Heart left ventricle (tissue), 13 donors: ENCODE measurements around the gene GALNT9.

Source experiments
- POLR2A ChIP-seq, 2 donors: fragments of 450-650 bp; IDR thresholded peaks; one replicate each; pipeline ENCODE4 v1.6.1; 2017; ENCODE audit warnings: antibody characterized with exemption in 2 of 2, mild to moderate bottlenecking in 2 of 2, moderate library complexity in 2 of 2
- TF ChIP-seq, protein P1 (sequence below), 12 donors: fragments of 200-600 bp; sonication (generic) in 4 of 12; IDR thresholded peaks; one replicate each; pipeline versions ENCODE4 v1.5.0 to v1.8.0; 2018 to 2022; ENCODE audit warnings: antibody characterized with exemption in 12 of 12, mild to moderate bottlenecking in 5 of 12
- donor health status: ischemic (EF 13 %, LVEDD 7.1; RV severe dilation, severe dysfunction).
- donor health status: DM: no; HTN: yes; CAD: no.
- donor health status: DM: no; HTN: no; CAD: no.
- donor health status: ischemic (EF 25% LVEDD 6.9; RV normal size, moderate dysfunction).
- donor health status: ischemic (EF 25% LVEDD 5.7; RV mildly dilated, moderate dysfunction).
- donor health status: ischemic (EF 35%, LVEDD 5.7; RV mildly dilated, moderate dysfunction).
- donor health status: nonischemic (EF 11% LVEDD 7.7; RV severe dilation, severe dysfunction).
- donor health status: DM: yes; HTN: yes; CAD: no.
- donor health status: PGD.
- donor health status: ischemic (EF 29% LVEDD 5.4; RV normal size, mild dysfunction).
- donor health status: nonischemic (EF 23%, LVEDD 6.1; RV moderate dilation, normal function).

DNA sequence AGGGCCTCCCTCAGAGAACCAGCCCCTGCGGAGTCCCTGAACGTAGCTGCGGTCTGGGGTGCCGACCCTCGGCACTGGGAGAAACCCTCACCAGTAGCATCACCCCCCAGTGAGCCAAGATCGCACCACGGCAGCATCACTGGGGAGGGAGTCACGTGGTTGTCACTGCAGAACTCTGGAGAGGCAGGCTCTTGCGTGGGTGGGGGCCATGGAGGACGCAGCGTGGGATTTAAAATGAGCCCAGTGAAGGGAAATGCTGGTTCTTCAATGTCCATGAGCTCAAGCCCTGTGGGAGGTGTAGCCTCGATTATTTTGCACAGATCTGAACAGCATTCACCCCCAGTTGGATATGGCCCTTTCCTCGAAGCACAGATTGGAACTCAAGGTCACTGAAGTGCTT, 3.9 kb upstream of the GALNT9 start:
- TF ChIP-seq, protein P1, sequence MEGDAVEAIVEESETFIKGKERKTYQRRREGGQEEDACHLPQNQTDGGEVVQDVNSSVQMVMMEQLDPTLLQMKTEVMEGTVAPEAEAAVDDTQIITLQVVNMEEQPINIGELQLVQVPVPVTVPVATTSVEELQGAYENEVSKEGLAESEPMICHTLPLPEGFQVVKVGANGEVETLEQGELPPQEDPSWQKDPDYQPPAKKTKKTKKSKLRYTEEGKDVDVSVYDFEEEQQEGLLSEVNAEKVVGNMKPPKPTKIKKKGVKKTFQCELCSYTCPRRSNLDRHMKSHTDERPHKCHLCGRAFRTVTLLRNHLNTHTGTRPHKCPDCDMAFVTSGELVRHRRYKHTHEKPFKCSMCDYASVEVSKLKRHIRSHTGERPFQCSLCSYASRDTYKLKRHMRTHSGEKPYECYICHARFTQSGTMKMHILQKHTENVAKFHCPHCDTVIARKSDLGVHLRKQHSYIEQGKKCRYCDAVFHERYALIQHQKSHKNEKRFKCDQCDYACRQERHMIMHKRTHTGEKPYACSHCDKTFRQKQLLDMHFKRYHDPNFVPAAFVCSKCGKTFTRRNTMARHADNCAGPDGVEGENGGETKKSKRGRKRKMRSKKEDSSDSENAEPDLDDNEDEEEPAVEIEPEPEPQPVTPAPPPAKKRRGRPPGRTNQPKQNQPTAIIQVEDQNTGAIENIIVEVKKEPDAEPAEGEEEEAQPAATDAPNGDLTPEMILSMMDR (IDR thresholded peaks at IDR 0.05), result no peak
- no peak for TF ChIP-seq POLR2A (IDR thresholded peaks at IDR 0.05)
